K562 (cell line): ENCODE data around the gene CCDC174. TPM values are rescaled to one million over a fixed set of nuclear protein-coding genes. Genes with fewer than 3 reads are reported as not detected.

Source experiments
- CBX3 ChIP-seq, 2 experiments: IDR thresholded peaks; 1 replicate in 1 of 2; 2 replicates in 1 of 2; pipeline ENCODE4 v1.6.1; 2012; ENCODE audit warnings: inconsistent platforms in 2 of 2, low read length in 2 of 2, borderline replicate concordance in 1 of 2, control low read depth in 1 of 2
- E2F8 ChIP-seq: fragments of 450-650 bp; IDR thresholded peaks from 2 replicates; pipeline ENCODE4 v1.7.1; 2018; ENCODE audit warnings: mild to moderate bottlenecking, low read depth; ENCODE audit not compliant: partially characterized antibody
- FOS ChIP-seq: IDR thresholded peaks from 3 replicates; pipeline ENCODE4 v1.6.1; 2011; ENCODE audit not compliant: insufficient read length; ENCODE audit errors: extremely low read depth
- FOSL1 ChIP-seq: fragments of 200-800 bp; sonication (Bioruptor generic); conservative IDR thresholded peaks from 2 replicates; pipeline ENCODE4 v1.6.1; 2016; ENCODE audit warnings: missing genetic modification characterization, missing compliant biosample characterization
- HBP1 ChIP-seq: fragments of 450-650 bp; formaldehyde crosslinking; IDR thresholded peaks from 2 replicates; pipeline ENCODE4 v1.4.0; 2022; ENCODE audit warnings: missing genetic modification characterization
- PBX2 ChIP-seq, 2 experiments: IDR thresholded peaks in 1 of 2; conservative IDR thresholded peaks in 1 of 2; 2 replicates each; pipeline ENCODE4 v1.6.1; 2016; ENCODE audit warnings: low read depth in 2 of 2, mild to moderate bottlenecking in 1 of 2, missing compliant biosample characterization in 1 of 2, missing genetic modification characterization in 1 of 2, moderate library complexity in 1 of 2
- POLR2A ChIP-seq: fragments of 450-650 bp; conservative IDR thresholded peaks from 2 replicates; pipeline ENCODE4 v1.6.1; 2016
- STAT5B ChIP-seq: fragments of 250-450 bp; sonication (Bioruptor Pico); IDR thresholded peaks from 2 replicates; pipeline ENCODE4 v1.8.0; 2021; ENCODE audit warnings: mild to moderate bottlenecking, inconsistent platforms
- ZBTB8A ChIP-seq: fragments of 450-650 bp; IDR thresholded peaks from 2 replicates; pipeline ENCODE4 v1.6.1; 2018; ENCODE audit warnings: mild to moderate bottlenecking, moderate library complexity; ENCODE audit not compliant: partially characterized antibody
- ZC3H11A ChIP-seq: IDR thresholded peaks from 2 replicates; pipeline ENCODE4 v1.6.1; 2012; ENCODE audit warnings: low read depth, low read length, improper control_type of control experiment
- ZC3H4 ChIP-seq: sonication (generic); formaldehyde crosslinking; IDR thresholded peaks from 2 replicates; pipeline ENCODE4 v1.9.0; 2021; ENCODE audit warnings: missing genetic modification reagents, borderline replicate concordance
- ZNF197 ChIP-seq: fragments of 200-800 bp; sonication (Bioruptor generic); IDR thresholded peaks from 2 replicates; pipeline ENCODE4 v1.6.1; 2016; ENCODE audit warnings: low read depth, missing genetic modification characterization, missing compliant biosample characterization
- ZNF583 ChIP-seq: fragments of 250-450 bp; sonication (Bioruptor Pico); IDR thresholded peaks from 2 replicates; pipeline ENCODE4 v1.4.0; 2020
- ZNF780A ChIP-seq: fragments of 250-450 bp; sonication (Bioruptor Pico); IDR thresholded peaks from 2 replicates; pipeline ENCODE4 v1.5.0; 2021; ENCODE audit warnings: mild to moderate bottlenecking
- polyA plus RNA-seq, 8 experiments: library from polyadenylated mRNA; depleted of rRNA in 4 of 8; stranded (reverse) in 5 of 8; unstranded in 3 of 8; fragments of >200 nt; fragmentation: Nextera tagmentation in 2 of 8; fragmentation: Illumina TruSeq in 1 of 8; extraction: Ambion mirVana in 2 of 8; extraction: Trizol in 1 of 8; gene quantifications; 2 replicates each; pipeline versions ENCODE4 v1.2.1 to v1.2.3, GENCODE V29; 2011 to 2014; ENCODE audit warnings: inconsistent platforms in 1 of 8, missing spikeins in 1 of 8
- total RNA-seq, 7 experiments: library from RNA; depleted of rRNA in 6 of 7; stranded (reverse); fragments of >200 nt in 6 of 7; fragmentation: Illumina TruSeq in 2 of 7; extraction: Trizol in 2 of 7; gene quantifications; 2 replicates each; pipeline versions ENCODE4 v1.2.1 to v1.2.3, GENCODE V29; 2011 to 2021; ENCODE audit warnings: low replicate concordance in 1 of 7

The CCDC174 gene
- total and polyA plus RNA-seq, 9 of the 15 experiments (the other 6 are each of a cell fraction or from before 2014, with no cell fraction given): 7.4 to 41.0 (median 28.5) TPM

GRCh38 chr3:14628406-14628805 lies 23.2 kb upstream of the CCDC174 start (continued):
- TF ChIP-seq HBP1 (CRISPR knock-in tag) (no peak), ZNF197 (CRISPR knock-in tag) (no peak), ZNF583 (CRISPR knock-in tag) (no peak), FOS (no peak), POLR2A (no peak), ZNF780A (no peak), ZC3H4 (CRISPR knock-in tag) (no peak), STAT5B (no peak), FOSL1 (no peak), ZBTB8A (no peak), CBX3 (IDR thresholded peaks at IDR 0.05; ENCODE audit: borderline replicate concordance in 1 of 2, low read length in 2 of 2) (peak in 1 of 2 experiments; percentile 29; a peak in 1 of 3 replicates), PBX2 (CRISPR knock-in tag; IDR thresholded peaks at IDR 0.05; ENCODE audit: low read depth) (no peak), PBX2 (tag; conservative IDR thresholded peaks at IDR 0.05; ENCODE audit: low read depth) (no peak), E2F8 (no peak), ZC3H11A (no peak)
- TF ChIP-seq, all 486 proteins: peak for 3
